Chondrocyte (in vitro differentiated cells): ENCODE data around the gene POU2AF2. TPM values are rescaled to one million over a fixed set of nuclear protein-coding genes. Genes with fewer than 3 reads are reported as not detected.

Experiments used
- DNase-seq: peaks from one replicate; pipeline ENCODE4 v3.0.0; 2021; ENCODE audit warnings: mixed read lengths, low spot score
- H3K27ac Mint-ChIP-seq: one replicate; pipeline ENCODE4 v1.8.0; 2021; ENCODE audit warnings: mild to moderate bottlenecking, moderate library complexity, mixed read lengths; ENCODE audit not compliant: unreplicated experiment
- H3K27me3 Mint-ChIP-seq: 2 replicates; pipeline ENCODE4 v1.8.0; 2021; ENCODE audit warnings: low read depth, mixed read lengths
- H3K36me3 Mint-ChIP-seq: 2 replicates; pipeline ENCODE4 v1.8.0; 2021; ENCODE audit warnings: low read depth, mixed read lengths
- H3K4me1 Mint-ChIP-seq: 2 replicates; pipeline ENCODE4 v1.8.0; 2021; ENCODE audit warnings: low read depth, mild to moderate bottlenecking, mixed read lengths
- H3K4me3 Mint-ChIP-seq: one replicate; pipeline ENCODE4 v1.8.0; 2021; ENCODE audit warnings: mild to moderate bottlenecking, moderate library complexity, mixed read lengths; ENCODE audit not compliant: unreplicated experiment
- H3K9me3 Mint-ChIP-seq: 2 replicates; pipeline ENCODE4 v1.8.0; 2021; ENCODE audit warnings: low read depth, mixed read lengths
- CTCF ChIP-seq: fragments of 200-600 bp; sonication (generic); IDR thresholded peaks from 2 replicates; pipeline ENCODE4 v1.5.0; 2021; ENCODE audit warnings: antibody characterized with exemption, mild to moderate bottlenecking, moderate library complexity
- total RNA-seq: library from RNA; stranded (reverse); gene quantifications from 3 replicates; pipeline ENCODE4 v1.2.1, GENCODE V29; 2021

The POU2AF2 gene
- total RNA-seq, 1 donor from 2014 or later: not detected

- H3K4me3 Mint-ChIP-seq: peak overlapping the region; percentile 63
- no peak overlapping the region for H3K27ac Mint-ChIP-seq
- peak; percentile 82 for TF ChIP-seq CTCF
- no peaks in the 10 kb centered on the region for H3K36me3 Mint-ChIP-seq
- no peaks in the 10 kb centered on the region for H3K4me1 Mint-ChIP-seq
- peaks cover 10% of the 10 kb centered on the region for H3K27me3 Mint-ChIP-seq
- no peak for DNase-seq
- H3K9me3 Mint-ChIP-seq: no peaks in the 10 kb centered on the region
These were observed 53.8 kb downstream of the POU2AF2 start for GRCh38 chr11:111299101-111300026.

GRCh38 chr11:111300569-111300968, 55.0 kb downstream of the POU2AF2 start:
- DNase-seq: no peak
- H3K4me1 Mint-ChIP-seq: no peaks in the 10 kb centered on the region
- H3K9me3 Mint-ChIP-seq: no peaks in the 10 kb centered on the region
- H3K27ac Mint-ChIP-seq: no peak overlapping the region
- peaks cover 22% of the 10 kb centered on the region for H3K27me3 Mint-ChIP-seq
- H3K36me3 Mint-ChIP-seq: no peaks in the 10 kb centered on the region
- no peak for TF ChIP-seq CTCF
- H3K4me3 Mint-ChIP-seq: peak overlapping the region; percentile 63

GRCh38 chr11:111301004-111301841, 55.7 kb downstream of the POU2AF2 start:
- Mint-ChIP-seq H3K4me1 (no peaks in the 10 kb centered on the region), H3K27me3 (peaks cover 29% of the 10 kb centered on the region), H3K9me3 (no peaks in the 10 kb centered on the region), H3K36me3 (no peaks in the 10 kb centered on the region), H3K27ac (no peak overlapping the region), H3K4me3 (no peak overlapping the region)
- no peak for DNase-seq
- no peak for TF ChIP-seq CTCF

- no peak for TF ChIP-seq CTCF
- Mint-ChIP-seq H3K4me3 (no peak overlapping the region), H3K36me3 (no peaks in the 10 kb centered on the region), H3K9me3 (no peaks in the 10 kb centered on the region), H3K4me1 (no peaks in the 10 kb centered on the region), H3K27me3 (peaks cover 34% of the 10 kb centered on the region), H3K27ac (no peak overlapping the region)
- no peak for DNase-seq
These were observed 56.3 kb downstream of the POU2AF2 start for GRCh38 chr11:111301842-111302118.

GRCh38 chr11:111302298-111302697, 56.8 kb downstream of the POU2AF2 start:
- Mint-ChIP-seq H3K4me3 (no peak overlapping the region), H3K27me3 (peaks cover 38% of the 10 kb centered on the region), H3K36me3 (no peaks in the 10 kb centered on the region), H3K4me1 (no peaks in the 10 kb centered on the region), H3K27ac (no peak overlapping the region), H3K9me3 (no peaks in the 10 kb centered on the region)
- no peak for DNase-seq
- TF ChIP-seq CTCF: no peak
